ENCODE data around the gene AFAP1L1.

Gene AFAP1L1

GRCh38 chr5:149271716-149272563, at the start of gene AFAP1L1:
AFAP1L1 (plus strand) TSS chr5:149271859; CDS start chr5:149271969, 110 bp downstream.
- POLR2A ChIA-PET, result no interaction called here
- no peak for DNase-seq (ENCODE audit: extremely low spot score)
- CTCF ChIA-PET, result no interaction called here
- TF ChIP-seq CTCF (IDR thresholded peaks at IDR 0.05; ENCODE audit: control extremely low read depth, extremely low read depth, low read depth, missing control alignments), result no peak

- ChIA-PET CTCF (interaction anchor here (1.3 to 3.0 kb wide), 4 partner anchors 9 to 148 kb away, joined by 3 to 10 read pairs (median 5); no protein-coding TSS in a partner anchor), POLR2A (no interaction called here)
- no peak for DNase-seq (ENCODE audit: extremely low spot score)
- TF ChIP-seq CTCF (IDR thresholded peaks at IDR 0.05; ENCODE audit: control extremely low read depth, extremely low read depth, low read depth, missing control alignments), result no peak
These were observed 48.4 kb upstream of the AFAP1L1 start for GRCh38 chr5:149223081-149223848.

- TF ChIP-seq CTCF (IDR thresholded peaks at IDR 0.05; ENCODE audit: control extremely low read depth, extremely low read depth, low read depth, missing control alignments), result no peak
- ChIA-PET CTCF (interaction anchor here (1.3 to 3.0 kb wide), 2 partner anchors 8 to 69 kb away, joined by 4 to 10 read pairs; no protein-coding TSS in a partner anchor), POLR2A (no interaction called here)
- DNase-seq (ENCODE audit: extremely low spot score), result no peak
These were observed 47.4 kb upstream of the AFAP1L1 start for GRCh38 chr5:149224282-149224681.

- CTCF ChIA-PET, result interaction anchor here (1.3 kb wide), 1 partner anchor 11 kb away, joined by 3 read pairs; no protein-coding TSS in a partner anchor
- TF ChIP-seq CTCF (IDR thresholded peaks at IDR 0.05; ENCODE audit: control extremely low read depth, extremely low read depth, low read depth, missing control alignments), result no peak
- no peak for DNase-seq (ENCODE audit: extremely low spot score)
- POLR2A ChIA-PET, result no interaction called here
These were observed 44.4 kb upstream of the AFAP1L1 start for GRCh38 chr5:149227168-149227826.

- TF ChIP-seq CTCF (IDR thresholded peaks at IDR 0.05; ENCODE audit: control extremely low read depth, extremely low read depth, low read depth, missing control alignments), result no peak
These were observed 42.9 kb upstream of the AFAP1L1 start for GRCh38 chr5:149228618-149229297.

More at GRCh38 chr5:149228618-149229297, 42.9 kb upstream of the AFAP1L1 start:
- CTCF ChIA-PET, result no interaction called here
- POLR2A ChIA-PET, result no interaction called here
- DNase-seq (ENCODE audit: extremely low spot score), result no peak
